Measurements from ENCODE around the gene KCNC2. TPM values are rescaled to one million over a fixed set of nuclear protein-coding genes. Genes with fewer than 3 reads are reported as not detected.

KCNC2 gene
- total RNA-seq, 4 donors from 2014 or later, result not detected

DNA sequence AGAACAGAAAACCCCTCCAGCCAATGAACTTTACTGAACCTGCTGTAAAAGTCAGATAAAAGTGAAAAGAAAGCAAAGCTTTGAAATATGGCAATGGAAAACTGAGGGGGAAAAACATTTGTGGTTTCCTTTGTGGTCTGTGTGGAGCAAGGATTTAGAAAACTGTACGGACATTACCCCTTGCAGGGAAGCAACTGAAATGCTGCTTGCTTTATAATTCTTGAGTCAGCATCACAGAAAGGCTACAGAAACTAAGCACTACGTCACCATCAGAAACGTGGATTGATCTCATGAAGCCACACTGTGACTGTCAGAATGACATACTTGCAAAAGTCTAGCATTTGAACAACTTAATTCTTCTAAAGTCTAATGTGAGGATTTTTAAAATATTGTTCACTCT, 2.4 kb upstream of the KCNC2 start:
- no peak for ATAC-seq (ENCODE audit: low FRiP score)

DNA sequence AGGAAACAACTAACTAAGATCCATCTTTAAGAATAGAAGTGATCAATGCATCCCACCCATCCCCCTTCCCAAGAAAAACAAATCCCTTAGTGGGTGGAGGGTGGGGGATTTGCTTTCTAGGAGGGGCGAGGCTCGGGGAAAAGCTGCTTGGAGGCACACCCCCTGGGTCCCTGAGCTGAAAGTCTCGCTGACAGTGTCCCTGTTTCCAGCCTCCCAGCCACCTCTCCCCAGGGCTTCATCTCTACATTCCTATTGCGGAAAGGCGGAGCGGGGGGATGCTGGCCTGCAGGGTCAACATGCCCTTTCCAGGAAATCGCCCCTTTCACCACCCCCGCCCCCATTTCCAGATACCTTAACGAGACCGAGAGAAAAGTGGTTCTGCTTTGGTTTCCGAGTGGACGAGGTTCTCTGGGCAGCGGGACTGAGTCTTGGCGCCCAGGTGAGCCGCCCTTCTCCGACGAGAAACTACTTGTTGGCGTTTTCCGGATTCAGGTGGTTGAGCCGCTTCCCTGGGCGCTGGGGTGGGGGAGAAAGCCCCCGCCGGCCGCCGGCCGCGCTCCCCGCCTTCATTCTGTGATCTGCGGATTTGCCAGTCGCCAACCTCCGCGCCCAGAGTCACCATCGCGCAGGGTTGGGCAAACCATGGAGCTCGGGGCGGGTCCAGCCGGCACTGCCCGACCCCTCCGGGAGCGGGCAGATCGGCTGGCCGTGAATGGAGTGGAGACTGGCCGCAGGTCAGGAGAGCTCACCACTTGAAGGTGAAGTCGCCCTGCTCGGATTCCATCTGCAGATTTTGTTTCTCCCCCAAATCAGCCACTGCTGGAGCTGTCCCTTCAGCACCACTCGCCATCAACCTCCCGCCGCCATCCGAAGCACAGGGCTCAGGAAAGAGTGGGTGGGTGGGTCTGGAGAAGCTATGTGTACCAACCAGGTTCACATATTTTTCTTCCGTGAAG, 505 bp downstream of the KCNC2 start:
- TF ChIP-seq, protein P1, sequence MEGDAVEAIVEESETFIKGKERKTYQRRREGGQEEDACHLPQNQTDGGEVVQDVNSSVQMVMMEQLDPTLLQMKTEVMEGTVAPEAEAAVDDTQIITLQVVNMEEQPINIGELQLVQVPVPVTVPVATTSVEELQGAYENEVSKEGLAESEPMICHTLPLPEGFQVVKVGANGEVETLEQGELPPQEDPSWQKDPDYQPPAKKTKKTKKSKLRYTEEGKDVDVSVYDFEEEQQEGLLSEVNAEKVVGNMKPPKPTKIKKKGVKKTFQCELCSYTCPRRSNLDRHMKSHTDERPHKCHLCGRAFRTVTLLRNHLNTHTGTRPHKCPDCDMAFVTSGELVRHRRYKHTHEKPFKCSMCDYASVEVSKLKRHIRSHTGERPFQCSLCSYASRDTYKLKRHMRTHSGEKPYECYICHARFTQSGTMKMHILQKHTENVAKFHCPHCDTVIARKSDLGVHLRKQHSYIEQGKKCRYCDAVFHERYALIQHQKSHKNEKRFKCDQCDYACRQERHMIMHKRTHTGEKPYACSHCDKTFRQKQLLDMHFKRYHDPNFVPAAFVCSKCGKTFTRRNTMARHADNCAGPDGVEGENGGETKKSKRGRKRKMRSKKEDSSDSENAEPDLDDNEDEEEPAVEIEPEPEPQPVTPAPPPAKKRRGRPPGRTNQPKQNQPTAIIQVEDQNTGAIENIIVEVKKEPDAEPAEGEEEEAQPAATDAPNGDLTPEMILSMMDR (IDR thresholded peaks at IDR 0.05), result no peak
- no peak for DNase-seq (ENCODE audit: low spot score)
- ATAC-seq (ENCODE audit: low FRiP score), result no peak

More for the DNA sequence above, 2.4 kb upstream of the KCNC2 start:
- TF ChIP-seq, protein P1 (IDR thresholded peaks at IDR 0.05), result no peak
- no peak for DNase-seq (ENCODE audit: low spot score)

DNA sequence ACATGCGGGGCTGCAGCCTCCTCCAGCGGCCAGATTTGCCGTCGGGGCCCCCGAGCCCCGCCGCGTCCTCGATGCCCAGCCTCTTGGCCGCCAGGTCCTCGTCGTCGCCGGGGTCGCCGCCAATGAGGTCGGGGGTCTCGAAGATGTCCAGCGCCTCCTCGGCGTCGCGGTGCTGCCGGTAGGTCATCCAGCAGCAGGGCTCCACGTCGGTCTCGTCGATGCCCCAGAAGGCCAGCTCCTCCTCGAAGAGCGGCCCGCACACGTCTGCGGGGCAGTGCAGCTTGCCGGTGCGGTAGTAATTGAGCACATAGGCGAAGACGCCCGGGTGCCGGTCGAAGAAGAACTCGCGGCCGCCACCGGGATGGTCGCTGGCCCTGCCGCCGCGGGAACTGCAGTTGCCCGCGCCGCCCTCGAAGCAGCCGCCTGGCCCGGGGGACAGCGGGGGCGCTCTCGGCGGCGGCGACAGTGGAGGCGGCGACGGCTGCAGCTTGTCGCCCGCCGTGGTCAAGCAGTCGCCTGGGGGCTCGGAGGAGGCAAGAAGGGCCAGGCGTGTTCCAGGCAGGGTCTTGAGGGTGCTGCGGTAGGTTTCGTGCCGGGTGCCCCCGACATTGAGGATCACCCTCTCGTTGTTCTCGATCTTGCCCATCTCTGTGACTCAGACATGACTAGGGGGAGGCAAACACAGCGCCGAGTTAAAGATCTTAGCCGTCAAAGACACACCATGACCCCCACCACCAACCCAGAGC, 2.1 kb downstream of the KCNC2 start:
- no peak for DNase-seq (ENCODE audit: low spot score)
- TF ChIP-seq, protein P1 (IDR thresholded peaks at IDR 0.05), result no peak
- ATAC-seq (ENCODE audit: low FRiP score), result no peak

DNA sequence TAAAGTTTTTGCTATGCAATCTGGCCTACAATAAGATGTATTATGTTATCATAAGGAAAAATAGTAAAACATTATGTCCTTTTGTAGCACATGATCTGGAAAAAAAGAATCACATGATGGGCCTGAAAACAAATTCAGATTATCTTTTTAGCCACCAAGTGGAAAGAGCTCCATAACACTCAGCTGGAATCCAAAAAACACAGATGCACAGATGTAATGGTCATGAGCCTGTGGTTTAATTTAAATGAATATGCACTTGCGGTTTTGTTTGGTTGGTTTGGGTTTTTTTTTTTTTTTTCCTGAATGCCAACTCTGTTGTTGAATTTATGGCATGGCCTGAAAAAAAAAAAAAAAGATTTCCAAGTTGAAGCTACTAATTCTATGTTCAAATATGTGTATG, 4.1 kb downstream of the KCNC2 start:
- no peak for ATAC-seq (ENCODE audit: low FRiP score)
- TF ChIP-seq, protein P1 (IDR thresholded peaks at IDR 0.05), result no peak
- no peak for DNase-seq (ENCODE audit: low spot score)

DNA sequence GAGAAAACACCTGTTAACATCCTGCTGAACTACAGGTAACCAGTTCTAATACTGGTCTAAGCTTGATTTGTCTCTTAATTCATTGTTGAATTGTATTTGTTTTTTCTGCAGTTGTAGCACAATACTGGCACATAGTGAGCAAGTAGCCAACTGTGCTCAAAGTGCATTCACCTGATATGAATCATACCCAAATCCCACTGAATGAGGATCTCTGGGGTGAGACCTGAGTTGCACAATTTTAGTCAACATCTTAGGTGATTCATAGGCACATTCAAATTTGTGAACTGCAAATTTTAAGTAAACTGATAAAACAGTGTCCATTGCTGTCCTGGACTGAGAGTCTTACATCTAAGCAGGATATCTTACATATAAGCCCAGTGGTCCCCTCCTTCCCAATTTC, 12.8 kb downstream of the KCNC2 start:
- ATAC-seq (ENCODE audit: low FRiP score) (no peak), DNase-seq (ENCODE audit: low spot score) (no peak)
- TF ChIP-seq, protein P1 (IDR thresholded peaks at IDR 0.05), result no peak

DNA sequence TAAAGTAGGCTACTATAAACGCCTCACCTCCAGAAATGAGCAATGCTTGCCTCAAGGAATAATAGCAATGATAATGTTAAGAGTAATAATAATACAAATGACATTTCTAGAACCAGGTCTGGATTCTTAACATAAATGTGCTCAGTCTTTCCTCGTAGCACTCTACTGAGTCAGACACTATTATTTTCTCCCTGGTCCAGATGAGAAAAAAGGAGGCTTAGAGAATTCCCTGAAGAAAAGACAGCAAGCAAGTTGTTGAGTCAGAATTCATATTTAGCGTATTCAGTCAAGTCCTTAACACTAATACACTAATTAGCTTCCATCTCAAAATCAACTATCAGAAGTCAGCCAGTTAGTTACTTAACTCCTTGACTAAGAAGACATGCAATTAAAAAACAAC, 13.2 kb downstream of the KCNC2 start:
- TF ChIP-seq, protein P1 (IDR thresholded peaks at IDR 0.05), result no peak
- DNase-seq (ENCODE audit: low spot score), result no peak
- no peak for ATAC-seq (ENCODE audit: low FRiP score)

Measured in omental fat pad (tissue), 4 donors.